HL-60 (cell line): ENCODE results near the gene DDC.

ENCODE experiments used
- GABPA ChIP-seq: IDR thresholded peaks from 2 replicates; pipeline ENCODE4 v1.6.1; 2012; ENCODE audit warnings: low read depth
- POLR2AphosphoS5 ChIP-seq: IDR thresholded peaks from 2 replicates; pipeline ENCODE4 v1.6.1; 2012; ENCODE audit warnings: low read depth
- REST ChIP-seq: IDR thresholded peaks from 2 replicates; pipeline ENCODE4 v1.6.1; 2012; ENCODE audit warnings: low read depth; ENCODE audit not compliant: insufficient replicate concordance
- TF ChIP-seq, protein P1 (sequence below): IDR thresholded peaks from one replicate; pipeline ENCODE4 v1.5.1; 2011; ENCODE audit warnings: low read length, control low read depth, inconsistent platforms; ENCODE audit not compliant: insufficient read depth

DNA sequence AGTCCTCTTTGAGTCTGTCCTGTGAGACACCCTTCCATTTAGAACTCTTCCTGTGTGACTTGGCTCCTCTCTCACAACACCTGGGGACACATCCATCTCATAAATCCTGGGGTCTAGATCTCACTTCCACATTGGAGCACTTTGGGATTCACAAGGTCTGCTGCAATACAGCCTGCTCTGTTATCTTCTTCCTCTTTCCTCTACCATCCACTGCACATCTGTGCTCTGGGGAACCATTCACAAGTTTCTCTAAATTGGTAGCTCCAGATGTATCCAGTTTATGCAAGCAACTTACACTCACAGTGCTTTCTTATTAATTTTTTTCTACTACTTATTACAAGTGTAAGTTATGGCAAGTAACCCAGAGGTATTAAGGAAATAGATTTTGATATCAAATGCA lies 109.5 kb downstream of the DDC start:
- TF ChIP-seq, protein P1, sequence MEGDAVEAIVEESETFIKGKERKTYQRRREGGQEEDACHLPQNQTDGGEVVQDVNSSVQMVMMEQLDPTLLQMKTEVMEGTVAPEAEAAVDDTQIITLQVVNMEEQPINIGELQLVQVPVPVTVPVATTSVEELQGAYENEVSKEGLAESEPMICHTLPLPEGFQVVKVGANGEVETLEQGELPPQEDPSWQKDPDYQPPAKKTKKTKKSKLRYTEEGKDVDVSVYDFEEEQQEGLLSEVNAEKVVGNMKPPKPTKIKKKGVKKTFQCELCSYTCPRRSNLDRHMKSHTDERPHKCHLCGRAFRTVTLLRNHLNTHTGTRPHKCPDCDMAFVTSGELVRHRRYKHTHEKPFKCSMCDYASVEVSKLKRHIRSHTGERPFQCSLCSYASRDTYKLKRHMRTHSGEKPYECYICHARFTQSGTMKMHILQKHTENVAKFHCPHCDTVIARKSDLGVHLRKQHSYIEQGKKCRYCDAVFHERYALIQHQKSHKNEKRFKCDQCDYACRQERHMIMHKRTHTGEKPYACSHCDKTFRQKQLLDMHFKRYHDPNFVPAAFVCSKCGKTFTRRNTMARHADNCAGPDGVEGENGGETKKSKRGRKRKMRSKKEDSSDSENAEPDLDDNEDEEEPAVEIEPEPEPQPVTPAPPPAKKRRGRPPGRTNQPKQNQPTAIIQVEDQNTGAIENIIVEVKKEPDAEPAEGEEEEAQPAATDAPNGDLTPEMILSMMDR: no peak
- TF ChIP-seq GABPA (no peak), POLR2AphosphoS5 (0 out of 2 replicates have a peak, but pooled peaks have one; percentile 25), REST (no peak)
